HepG2 (cell line): ENCODE data around the gene CRAMP1. TPM values are rescaled to one million over a fixed set of nuclear protein-coding genes. Genes with fewer than 3 reads are reported as not detected.

Experiments used
- ATAC-seq: fragments of 200-7000 bp; cut with Tn5 transposase; 3 replicates; pipeline ENCODE4 v1.9.1; 2020; ENCODE audit warnings: mild to moderate bottlenecking, moderate library complexity
- BruUV-seq: library from RNA; stranded (reverse); fragments of 400-500 nt; replicated peaks from 2 replicates; lab custom pipeline; 2021; lab: Mats Ljungman, UMichigan
- CTCF ChIA-PET: fragments of 300-600 bp; formaldehyde crosslinking; extraction: SDS; loops from one replicate; lab custom pipeline; 2021; ENCODE audit warnings: low total read pairs, inconsistent platforms, low intra/inter-chr PET ratio; lab: Yijun Ruan, JAX
- POLR2A ChIA-PET: fragments of 350-600 bp; sonication (Branson Sonifier 250); formaldehyde crosslinking; loops from one replicate; lab custom pipeline; 2020; ENCODE audit warnings: antibody characterized with exemption, inconsistent platforms; lab: Yijun Ruan, JAX
- DNase-seq: peaks from one replicate; pipeline ENCODE4 v3.0.0-alpha.2; 2015; ENCODE audit warnings: low spot score
- FAIRE-seq: peaks from 3 replicates; lab custom pipeline; 2011; peaks lifted over from hg19 to GRCh38; lab: Jason Lieb, UNC
- H2AFZ ChIP-seq: one replicate; pipeline ENCODE4 v1.6.1; 2011; ENCODE audit warnings: low read length, inconsistent platforms
- H3K27ac ChIP-seq: fragments of 300-600 bp; 3 replicates; pipeline ENCODE4 v1.8.0; 2011; ENCODE audit warnings: mixed run types, mild to moderate bottlenecking, mixed read lengths, low read length, inconsistent platforms; ENCODE audit not compliant: insufficient read depth; ENCODE audit errors: extremely low read length
- H3K27me3 ChIP-seq, 2 experiments: fragments of 200-600 bp in 1 of 2; 2 replicates in 1 of 2; 3 replicates in 1 of 2; pipeline versions ENCODE4 v1.6.0 to v1.8.0; 2011; ENCODE audit warnings: low read length in 2 of 2, mild to moderate bottlenecking in 2 of 2, moderate library complexity in 2 of 2, inconsistent platforms in 1 of 2; ENCODE audit not compliant: insufficient read depth in 2 of 2, control insufficient read depth in 1 of 2
- H3K36me3 ChIP-seq, 2 experiments: fragments of 200-600 bp in 1 of 2; replicated peaks in 1 of 2; 2 replicates in 1 of 2; 3 replicates in 1 of 2; pipeline versions ENCODE4 v1.5.1 to v1.8.0; 2011; ENCODE audit warnings: low read length in 2 of 2, inconsistent platforms in 1 of 2; ENCODE audit not compliant: insufficient read depth in 2 of 2, control insufficient read depth in 1 of 2
- H3K4me1 ChIP-seq: 2 replicates; pipeline ENCODE4 v1.5.1; 2012; ENCODE audit warnings: low read length, inconsistent platforms; ENCODE audit not compliant: insufficient read depth
- H3K4me2 ChIP-seq: 2 replicates; pipeline ENCODE4 v1.6.0; 2011; ENCODE audit warnings: low read depth, low read length, inconsistent platforms
- H3K4me3 ChIP-seq, 3 experiments: fragments of 200-600 bp in 1 of 3; sonication (generic), shearing (Covaris generic) in 1 of 3; replicated peaks in 1 of 3; 2 replicates each; pipeline ENCODE4 v1.5.1; 2011 to 2016; ENCODE audit warnings: low read length in 3 of 3, inconsistent platforms in 2 of 3, low read depth in 2 of 3, mild to moderate bottlenecking in 2 of 3, control low read depth in 1 of 3, mixed read lengths in 1 of 3; ENCODE audit not compliant: insufficient read depth in 1 of 3
- H3K79me2 ChIP-seq: one replicate; pipeline ENCODE4 v1.6.1; 2011; ENCODE audit warnings: low read length, inconsistent platforms; ENCODE audit not compliant: insufficient read depth
- H3K9ac ChIP-seq: 2 replicates; pipeline ENCODE4 v1.6.0; 2011; ENCODE audit warnings: mild to moderate bottlenecking, low read depth, low read length, inconsistent platforms; ENCODE audit not compliant: insufficient read depth
- H3K9me3 ChIP-seq: 2 replicates; pipeline ENCODE4 v1.5.1; 2012; ENCODE audit warnings: mild to moderate bottlenecking, low read length
- H4K20me1 ChIP-seq: 2 replicates; pipeline ENCODE4 v1.6.0; 2011; ENCODE audit warnings: inconsistent platforms, mild to moderate bottlenecking, low read length, moderate library complexity; ENCODE audit not compliant: insufficient read depth
- HOXA7 ChIP-seq: sonication (generic); formaldehyde crosslinking; IDR thresholded peaks from 2 replicates; pipeline ENCODE4 v1.8.1; 2022; ENCODE audit warnings: mild to moderate bottlenecking, missing genetic modification reagents, moderate library complexity
- TRAFD1 ChIP-seq: sonication (generic); formaldehyde crosslinking; IDR thresholded peaks from 2 replicates; pipeline ENCODE4 v1.5.1; 2020; ENCODE audit warnings: missing genetic modification reagents, mild to moderate bottlenecking, borderline replicate concordance
- ZBTB40 ChIP-seq, 2 experiments: fragments of 450-650 bp in 1 of 2; sonication (generic) in 1 of 2; formaldehyde crosslinking in 1 of 2; IDR thresholded peaks; 2 replicates each; pipeline versions ENCODE4 v1.6.1 to v1.8.0; 2016 to 2022; ENCODE audit warnings: antibody characterized with exemption in 1 of 2, mild to moderate bottlenecking in 1 of 2, missing genetic modification reagents in 1 of 2
- WGBS: methylation state at CpG from one replicate; pipeline ENCODE4 v1.1.6; 2017; ENCODE audit warnings: low lambda C conversion rate; 5-methylcytosine and 5-hydroxymethylcytosine counted together
- in situ Hi-C: cut with HindIII; loops from 2 replicates; pipeline ENCODE4 v1.10.0; 2017; ENCODE audit warnings: low pct_unique_long_range_greater_than_20kb; ENCODE audit not compliant: extremely low pct_ligation_motif_present
- intact Hi-C: fragments of 100-400 bp; cut with micrococcal nuclease; formaldehyde crosslinking; loops from one replicate; pipeline ENCODE4 v1.10.0; 2022; ENCODE audit not compliant: unreplicated experiment
- polyA plus RNA-seq, 8 experiments: library from polyadenylated mRNA; depleted of rRNA in 3 of 8; stranded (reverse) in 7 of 8; unstranded in 1 of 8; fragments of >200 nt; fragmentation: Illumina TruSeq in 4 of 8; extraction: Trizol in 4 of 8; gene quantifications; 2 replicates each; pipeline versions ENCODE4 v1.2.1 to v1.2.3, GENCODE V29; 2011 to 2016; ENCODE audit warnings: low read depth in 4 of 8, missing spikeins in 1 of 8, mixed read lengths in 1 of 8; ENCODE audit not compliant: insufficient read depth in 1 of 8
- total RNA-seq, 5 experiments: library from RNA; depleted of rRNA; stranded (reverse); fragments of >200 nt; fragmentation: Illumina TruSeq; extraction: Trizol; gene quantifications; 2 replicates each; pipeline ENCODE4 v1.2.3, GENCODE V29; 2016; ENCODE audit warnings: low read depth in 1 of 5

CRAMP1 gene
- total and polyA plus RNA-seq, 2 of the 13 experiments (the other 11 are each of a cell fraction or from before 2014, with no cell fraction given) = 6.8 to 9.7 TPM

GRCh38 chr16:1659031-1659430 is 46.9 kb downstream of the CRAMP1 start:
- Histone ChIP-seq H2AFZ (no peak overlapping the region), H3K9ac (no peak overlapping the region), H3K36me3 (peaks cover 26 to 64% of the 10 kb centered on the region in 2 experiments), H3K27me3 (no peaks in the 10 kb centered on the region), H3K27ac (no peak overlapping the region), H3K79me2 (no peaks in the 10 kb centered on the region), H3K4me2 (no peak overlapping the region), H3K9me3 (no peaks in the 10 kb centered on the region), H4K20me1 (no peaks in the 10 kb centered on the region), H3K4me1 (no peaks in the 10 kb centered on the region), H3K4me3 (no peak overlapping the region)
- 97% methylated on average over 5 of the region's 5 CpGs for WGBS
- no TSS peak for BruUV-seq
- ChIA-PET POLR2A (no interaction called here), CTCF (no interaction called here)
- no peak for TF ChIP-seq HOXA7 (CRISPR knock-in tag)
- FAIRE-seq = no peak
- no peak for DNase-seq
- intact Hi-C loops (no loop called here), in situ Hi-C loops (no loop called here)
- no peak for ATAC-seq

- Histone ChIP-seq H3K4me3 (no peak overlapping the region), H3K27ac (no peak overlapping the region), H3K9ac (no peak overlapping the region), H3K79me2 (no peaks in the 10 kb centered on the region), H3K36me3 (peaks cover 24 to 72% of the 10 kb centered on the region in 2 experiments), H3K4me2 (no peak overlapping the region), H4K20me1 (no peaks in the 10 kb centered on the region), H3K4me1 (no peaks in the 10 kb centered on the region), H3K27me3 (no peaks in the 10 kb centered on the region), H2AFZ (no peak overlapping the region), H3K9me3 (no peaks in the 10 kb centered on the region)
- in situ Hi-C loops (no loop called here), intact Hi-C loops (no loop called here)
- no peak for FAIRE-seq
- WGBS = 72% methylated on average over 2 of the region's 2 CpGs
- CTCF ChIA-PET = no interaction called here
- no TSS peak for BruUV-seq
- POLR2A ChIA-PET = no interaction called here
- no peak for ATAC-seq
- TF ChIP-seq ZBTB40 (IDR thresholded peaks at IDR 0.05) (peak; percentile 60), ZBTB40 (CRISPR knock-in tag; IDR thresholded peaks at IDR 0.05) (peak; percentile 98), TRAFD1 (CRISPR knock-in tag) (no peak)
- no peak for DNase-seq
Measured at GRCh38 chr16:1661826-1662225, 49.7 kb downstream of the CRAMP1 start.
